ENCODE data around the gene RAB18.

Gene RAB18

GRCh38 chr10:27457966-27458365, 46.1 kb upstream of the RAB18 start:
- no peak for TF ChIP-seq EP300 (IDR thresholded peaks at IDR 0.05; ENCODE audit: borderline replicate concordance)
- peak; percentile 80 for TF ChIP-seq CEBPB (IDR thresholded peaks at IDR 0.05)
- TF ChIP-seq NFIC (IDR thresholded peaks at IDR 0.05): no peak
- no peak for TF ChIP-seq MAX (IDR thresholded peaks at IDR 0.05)

- TF ChIP-seq CEBPB (IDR thresholded peaks at IDR 0.05): no peak
- TF ChIP-seq YY1 (IDR thresholded peaks at IDR 0.05; ENCODE audit: low read depth): no peak
- TF ChIP-seq EP300 (IDR thresholded peaks at IDR 0.05; ENCODE audit: borderline replicate concordance): no peak
- TF ChIP-seq USF1 (IDR thresholded peaks at IDR 0.05): no peak
- TF ChIP-seq NFIC (IDR thresholded peaks at IDR 0.05): no peak
- TF ChIP-seq CREB1 (IDR thresholded peaks at IDR 0.05; ENCODE audit: low read depth): no peak
- no peak for TF ChIP-seq EGR1 (IDR thresholded peaks at IDR 0.05)
- TF ChIP-seq TEAD4 (IDR thresholded peaks at IDR 0.05): no peak
- TF ChIP-seq TAF1 (IDR thresholded peaks at IDR 0.05; ENCODE audit: low read depth): no peak
- no peak for TF ChIP-seq TCF12 (IDR thresholded peaks at IDR 0.05; ENCODE audit: low read depth)
- TF ChIP-seq ZBTB7A (IDR thresholded peaks at IDR 0.05; ENCODE audit: low read depth): no peak
- TF ChIP-seq FOXM1 (IDR thresholded peaks at IDR 0.05; ENCODE audit: borderline replicate concordance, low read depth): no peak
- no peak for TF ChIP-seq MAX (IDR thresholded peaks at IDR 0.05)
- TF ChIP-seq RAD21 (IDR thresholded peaks at IDR 0.05; ENCODE audit: low read depth): no peak
- TF ChIP-seq REST (IDR thresholded peaks at IDR 0.05; ENCODE audit: low read depth): no peak
Measured at GRCh38 chr10:27461312-27461711, 42.8 kb upstream of the RAB18 start.

GRCh38 chr10:27463961-27464360, 40.1 kb upstream of the RAB18 start:
- TF ChIP-seq EP300 (IDR thresholded peaks at IDR 0.05; ENCODE audit: borderline replicate concordance) (no peak), REST (IDR thresholded peaks at IDR 0.05; ENCODE audit: low read depth) (no peak), YY1 (IDR thresholded peaks at IDR 0.05; ENCODE audit: low read depth) (no peak), RAD21 (IDR thresholded peaks at IDR 0.05; ENCODE audit: low read depth) (no peak), MAX (IDR thresholded peaks at IDR 0.05) (no peak), CREB1 (IDR thresholded peaks at IDR 0.05; ENCODE audit: low read depth) (no peak), TCF12 (IDR thresholded peaks at IDR 0.05; ENCODE audit: low read depth) (no peak), USF1 (IDR thresholded peaks at IDR 0.05) (no peak), FOXM1 (IDR thresholded peaks at IDR 0.05; ENCODE audit: borderline replicate concordance, low read depth) (no peak), CEBPB (IDR thresholded peaks at IDR 0.05) (no peak), ZBTB7A (IDR thresholded peaks at IDR 0.05; ENCODE audit: low read depth) (no peak), TEAD4 (IDR thresholded peaks at IDR 0.05) (no peak), TAF1 (IDR thresholded peaks at IDR 0.05; ENCODE audit: low read depth) (no peak), EGR1 (IDR thresholded peaks at IDR 0.05) (no peak), NFIC (IDR thresholded peaks at IDR 0.05) (no peak)

GRCh38 chr10:27464993-27465392, 39.1 kb upstream of the RAB18 start:
- TF ChIP-seq TAF1 (IDR thresholded peaks at IDR 0.05; ENCODE audit: low read depth) (no peak), MAX (IDR thresholded peaks at IDR 0.05) (no peak), TCF12 (IDR thresholded peaks at IDR 0.05; ENCODE audit: low read depth) (no peak), EP300 (IDR thresholded peaks at IDR 0.05; ENCODE audit: borderline replicate concordance) (no peak), YY1 (IDR thresholded peaks at IDR 0.05; ENCODE audit: low read depth) (no peak), REST (IDR thresholded peaks at IDR 0.05; ENCODE audit: low read depth) (no peak), EGR1 (IDR thresholded peaks at IDR 0.05) (no peak), USF1 (IDR thresholded peaks at IDR 0.05) (no peak), RAD21 (IDR thresholded peaks at IDR 0.05; ENCODE audit: low read depth) (no peak), CEBPB (IDR thresholded peaks at IDR 0.05) (no peak), CREB1 (IDR thresholded peaks at IDR 0.05; ENCODE audit: low read depth) (no peak), TEAD4 (IDR thresholded peaks at IDR 0.05) (no peak), NFIC (IDR thresholded peaks at IDR 0.05) (no peak), FOXM1 (IDR thresholded peaks at IDR 0.05; ENCODE audit: borderline replicate concordance, low read depth) (no peak)
